Astrocyte of the hippocampus (primary cell): ENCODE data around the gene HGFAC.

Experiments used
- DNase-seq: peaks from one replicate; pipeline ENCODE4 v3.0.0; 2011; ENCODE audit warnings: low read depth, low spot score

HGFAC gene

GRCh38 chr4:3441501-3442459 lies at the start of gene HGFAC:
Gene HGFAC (plus strand): TSS chr4:3441968. CDS start chr4:3442002, 34 bp downstream.
- no peak for DNase-seq

GRCh38 chr4:3392321-3392720 lies 49.4 kb upstream of the HGFAC start:
- DNase-seq: peak; percentile 24

GRCh38 chr4:3393171-3393570 lies 48.6 kb upstream of the HGFAC start:
- DNase-seq: no peak

- no peak for DNase-seq
These were observed 45.2 kb upstream of the HGFAC start for GRCh38 chr4:3396600-3396999.

GRCh38 chr4:3397128-3397527 lies 44.6 kb upstream of the HGFAC start:
- no peak for DNase-seq

GRCh38 chr4:3399277-3400194 lies 42.2 kb upstream of the HGFAC start:
- peak; percentile 57 for DNase-seq

GRCh38 chr4:3401436-3402171 lies 40.2 kb upstream of the HGFAC start:
- peak; percentile 71 for DNase-seq

GRCh38 chr4:3402491-3403347 lies 39.0 kb upstream of the HGFAC start:
- DNase-seq: peak; percentile 89

GRCh38 chr4:3403348-3403906 lies 38.3 kb upstream of the HGFAC start:
- no peak for DNase-seq

- no peak for DNase-seq
These were observed 37.2 kb upstream of the HGFAC start for GRCh38 chr4:3404546-3404945.

GRCh38 chr4:3405176-3405575 lies 36.6 kb upstream of the HGFAC start:
- no peak for DNase-seq

- no peak for DNase-seq
These were observed 35.7 kb upstream of the HGFAC start for GRCh38 chr4:3406021-3406420.

GRCh38 chr4:3406431-3406830 lies 35.3 kb upstream of the HGFAC start:
- no peak for DNase-seq

- peak; percentile 35 for DNase-seq
These were observed 34.5 kb upstream of the HGFAC start for GRCh38 chr4:3407171-3407771.

- DNase-seq: no peak
These were observed 33.6 kb upstream of the HGFAC start for GRCh38 chr4:3407930-3408792.

GRCh38 chr4:3408793-3409330 lies 32.9 kb upstream of the HGFAC start:
- DNase-seq: no peak

- no peak for DNase-seq
These were observed 32.1 kb upstream of the HGFAC start for GRCh38 chr4:3409571-3410091.

GRCh38 chr4:3410401-3411135 lies 31.2 kb upstream of the HGFAC start:
- DNase-seq: no peak
